Hypothalamus (tissue), 51 donors: ENCODE measurements around the gene TTPAL.

Experiments
- DNase-seq, 51 donors: peaks; one replicate each; lab custom pipeline; 2025; lab: John Stamatoyannopoulos, UW

The TTPAL gene

GRCh38 chr20:44532981-44533331 lies 57.3 kb downstream of the TTPAL start:
- no peak for DNase-seq

GRCh38 chr20:44533928-44534327 lies 58.3 kb downstream of the TTPAL start:
- peak in 1 of 51 donors; percentile 19 for DNase-seq

- DNase-seq: no peak
Observed at GRCh38 chr20:44536175-44536574, 60.5 kb downstream of the TTPAL start.

GRCh38 chr20:44537993-44538392 lies 62.3 kb downstream of the TTPAL start:
- no peak for DNase-seq

GRCh38 chr20:44540834-44541233 lies 65.2 kb downstream of the TTPAL start:
- no peak for DNase-seq

- DNase-seq: no peak
Observed at GRCh38 chr20:44541992-44542391, 66.3 kb downstream of the TTPAL start.

- no peak for DNase-seq
Observed at GRCh38 chr20:44542890-44543289, 67.2 kb downstream of the TTPAL start.

GRCh38 chr20:44543358-44543757 lies 67.7 kb downstream of the TTPAL start:
- no peak for DNase-seq
